Measurements from ENCODE around the gene FIGN. TPM values are rescaled to one million over a fixed set of nuclear protein-coding genes. Genes with fewer than 3 reads are reported as not detected.

FIGN gene
- total and polyA plus RNA-seq, 2 donors (not counting 3 experiments of a cell fraction or from before 2014, with no cell fraction given): 1.8 to 8.1 TPM

- intact Hi-C loops (cut with micrococcal nuclease) (no loop called here), dilution Hi-C loops (cut with MboI; ENCODE audit: extremely low pct_ligation_motif_present, low sequenced_read_pairs) (no loop called here)
- Histone ChIP-seq H3K9me3 (replicated peaks; ENCODE audit: control insufficient read depth, insufficient read depth, low read length) (no peaks in the 10 kb centered on the region), H4K20me1 (replicated peaks; ENCODE audit: control insufficient read depth, extremely low read depth, insufficient read depth, low read length) (no peaks in the 10 kb centered on the region), H3K9ac (replicated peaks; ENCODE audit: extremely low read depth, insufficient read depth, low read length) (no peak overlapping the region), H3K27ac (ENCODE audit: insufficient read depth, low read depth, low read length) (no peak overlapping the region), H3K4me1 (ENCODE audit: control insufficient read depth, extremely low read depth, insufficient read depth, low read length) (peaks cover 2% of the 10 kb centered on the region), H3K9me1 (replicated peaks; ENCODE audit: control insufficient read depth, extremely low read depth, insufficient read depth, low read length) (no peaks in the 10 kb centered on the region), H3K4me2 (ENCODE audit: insufficient read depth, low read length) (no peak overlapping the region), H3K4me3 (replicated peaks in 1 of 3; ENCODE audit: insufficient read depth in 1 of 3, low read depth in 1 of 3, low read length in 3 of 3) (no peak overlapping the region), H3K79me2 (ENCODE audit: control insufficient read depth, insufficient read depth, low read length) (no peaks in the 10 kb centered on the region), H3K27me3 (ENCODE audit: control insufficient read depth in 2 of 2, insufficient read depth in 2 of 2, low read length in 2 of 2) (no peaks in the 10 kb centered on the region), H3K36me3 (ENCODE audit: control insufficient read depth in 2 of 2, extremely low read depth in 1 of 2, insufficient read depth in 2 of 2, low read length in 2 of 2) (no peaks in the 10 kb centered on the region), H2AFZ (ENCODE audit: low read depth, low read length) (no peak overlapping the region)
- FAIRE-seq (no peak), DNase-seq (ENCODE audit: low read depth, low spot score) (no peak)
- TF ChIP-seq POLR2A (IDR thresholded peaks at IDR 0.05; ENCODE audit: low read depth, low read length) (no peak), GATA2 (IDR thresholded peaks at IDR 0.05; ENCODE audit: insufficient read depth, insufficient read length, low read depth, low read length) (no peak), MYC (IDR thresholded peaks at IDR 0.05; ENCODE audit: low read depth, low read length) (no peak), FOS (IDR thresholded peaks at IDR 0.05; ENCODE audit: borderline replicate concordance, insufficient read depth, low read length) (no peak), JUN (IDR thresholded peaks at IDR 0.05; ENCODE audit: borderline replicate concordance, insufficient read depth, insufficient read length, low read depth) (no peak), POLR2AphosphoS5 (IDR thresholded peaks at IDR 0.05; ENCODE audit: insufficient read depth, low read depth, low read length) (no peak), CTCF (IDR thresholded peaks at IDR 0.05; ENCODE audit: extremely low read depth in 1 of 2, insufficient read depth in 1 of 2, low read depth in 1 of 2, low read length in 2 of 2) (no peak)
- BruUV-seq (replicated peaks): no TSS peak
- POLR2A ChIA-PET: no interaction called here
- CTCF ChIA-PET: no interaction called here
These were observed 109.1 kb downstream of the FIGN start for GRCh38 chr2:163626639-163627109.
